ENCODE measurements around the gene BBS2. TPM values are rescaled to one million over a fixed set of nuclear protein-coding genes. Genes with fewer than 3 reads are reported as not detected.

The BBS2 gene
- total and polyA plus RNA-seq, 2 donors = 34.5 to 83.1 TPM

DNA sequence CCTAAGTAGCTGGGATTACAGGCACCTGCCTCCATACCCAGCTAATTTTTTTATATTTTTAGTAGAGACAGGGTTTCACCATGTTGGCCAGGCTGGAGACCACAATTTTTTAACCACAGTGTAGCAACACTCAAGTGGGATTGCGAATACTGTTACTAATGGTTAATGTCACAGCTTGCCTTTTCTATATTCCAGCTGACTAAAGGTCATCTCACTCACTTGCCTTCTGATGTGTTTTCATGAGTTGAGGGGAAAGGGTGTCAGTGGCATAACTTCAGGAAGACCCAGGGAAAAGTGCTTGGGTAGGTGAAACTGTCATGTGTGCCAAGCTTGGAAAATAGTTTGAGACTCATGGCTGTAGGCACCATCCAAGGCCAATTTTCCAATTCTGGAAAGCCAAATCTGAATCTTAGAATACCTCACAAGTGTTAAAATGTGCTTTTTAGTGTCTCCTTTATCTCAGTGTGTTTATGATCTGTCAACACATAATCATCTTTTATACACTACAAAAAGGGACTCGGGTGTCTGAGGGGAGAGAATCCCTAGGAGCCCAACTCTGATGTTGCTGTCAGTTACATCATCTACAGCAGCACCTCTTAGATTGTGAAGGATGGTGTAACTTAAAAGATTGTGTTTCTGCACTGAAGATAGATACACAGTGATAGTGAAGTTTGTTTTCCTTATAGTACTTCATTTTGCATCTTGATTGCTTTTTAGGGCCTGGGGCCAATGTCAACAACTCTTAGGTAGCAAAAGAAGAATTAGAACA is 41.4 kb downstream of the BBS2 start:
- Histone ChIP-seq H3K27ac (ENCODE audit: low read depth) (no peak overlapping the region), H3K4me3 (ENCODE audit: low read depth, low read length) (no peak overlapping the region), H3K36me3 (ENCODE audit: insufficient read depth) (peaks cover 5% of the 10 kb centered on the region), H3K4me1 (ENCODE audit: insufficient read depth) (no peaks in the 10 kb centered on the region)
- 64% methylated on average over 2 of the region's 2 CpGs for WGBS
- DNase-seq (ENCODE audit: extremely low spot score) = no peak

GRCh38 chr16:56477096-56477878 is 42.5 kb downstream of the BBS2 start:
- Histone ChIP-seq H3K4me3 (ENCODE audit: low read depth, low read length) (no peak overlapping the region), H3K36me3 (ENCODE audit: insufficient read depth) (peaks cover 5% of the 10 kb centered on the region), H3K27ac (ENCODE audit: low read depth) (no peak overlapping the region), H3K4me1 (ENCODE audit: insufficient read depth) (no peaks in the 10 kb centered on the region)
- no peak for DNase-seq (ENCODE audit: extremely low spot score)
- WGBS = 89% methylated on average over 2 of the region's 2 CpGs

GRCh38 chr16:56475201-56475600 is 44.6 kb downstream of the BBS2 start:
- Histone ChIP-seq H3K27ac (ENCODE audit: low read depth) (no peak overlapping the region), H3K36me3 (ENCODE audit: insufficient read depth) (peaks cover 10% of the 10 kb centered on the region), H3K4me3 (ENCODE audit: low read depth, low read length) (no peak overlapping the region), H3K4me1 (ENCODE audit: insufficient read depth) (no peaks in the 10 kb centered on the region)
- 86% methylated on average over 2 of the region's 2 CpGs for WGBS
- no peak for DNase-seq (ENCODE audit: extremely low spot score)

DNA sequence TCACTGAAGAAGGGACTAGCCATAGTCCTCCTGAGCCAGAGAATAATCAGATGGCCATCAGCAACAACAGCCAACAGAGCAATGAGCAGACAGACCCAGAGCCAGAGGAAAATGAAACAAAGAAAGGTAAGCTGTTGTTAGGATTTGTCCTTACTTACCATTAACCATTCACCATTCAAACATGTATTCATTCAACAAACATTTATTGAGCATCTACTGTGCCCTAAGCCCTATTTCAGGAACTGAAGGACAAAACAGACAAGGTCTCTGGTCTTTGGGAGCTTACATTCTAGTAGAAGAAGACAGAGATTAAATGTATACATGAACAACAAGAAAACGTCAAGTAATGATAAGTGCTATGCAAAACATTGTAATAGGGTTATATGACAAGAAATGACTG is 49.2 kb downstream of the BBS2 start:
- H3K36me3 ChIP-seq (ENCODE audit: insufficient read depth) = peaks cover 11% of the 10 kb centered on the region
- no peak overlapping the region for H3K27ac ChIP-seq (ENCODE audit: low read depth)
- no peak overlapping the region for H3K4me3 ChIP-seq (ENCODE audit: low read depth, low read length)
- DNase-seq (ENCODE audit: extremely low spot score) = no peak
- WGBS = 90% methylated on average over 1 of the region's 1 CpG
- no peaks in the 10 kb centered on the region for H3K4me1 ChIP-seq (ENCODE audit: insufficient read depth)

GRCh38 chr16:56470232-56470631 is 49.6 kb downstream of the BBS2 start:
- no peak for DNase-seq (ENCODE audit: extremely low spot score)
- peaks cover 11% of the 10 kb centered on the region for H3K36me3 ChIP-seq (ENCODE audit: insufficient read depth)
- no peaks in the 10 kb centered on the region for H3K4me1 ChIP-seq (ENCODE audit: insufficient read depth)
- no peak overlapping the region for H3K4me3 ChIP-seq (ENCODE audit: low read depth, low read length)
- H3K27ac ChIP-seq (ENCODE audit: low read depth) = no peak overlapping the region
- 87% methylated on average over 3 of the region's 3 CpGs for WGBS

GRCh38 chr16:56469748-56470147 is 50.1 kb downstream of the BBS2 start:
- peaks cover 9% of the 10 kb centered on the region for H3K36me3 ChIP-seq (ENCODE audit: insufficient read depth)
- 94% methylated on average over 7 of the region's 7 CpGs for WGBS

DNA sequence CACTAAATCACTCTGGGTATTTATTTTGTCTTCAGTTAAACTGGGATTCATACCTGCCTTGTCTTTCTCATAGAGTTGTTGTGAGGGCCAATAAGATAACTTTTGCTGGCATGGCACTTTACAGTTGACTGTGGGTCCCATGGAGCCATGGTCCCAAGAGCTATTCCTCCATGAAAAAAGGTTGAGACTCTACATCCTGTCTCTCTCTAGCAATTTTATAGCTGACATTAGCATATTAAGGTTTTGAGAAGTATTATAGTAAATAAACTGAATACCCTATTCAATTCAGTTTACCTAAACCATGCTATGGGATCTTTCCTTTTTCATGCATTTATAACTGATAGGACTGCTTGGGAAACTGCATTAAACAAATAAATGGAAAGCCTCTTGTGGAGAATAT is 51.0 kb downstream of the BBS2 start:
- no peak overlapping the region for H3K27ac ChIP-seq (ENCODE audit: low read depth)
- no peaks in the 10 kb centered on the region for H3K4me1 ChIP-seq (ENCODE audit: insufficient read depth)
- peaks cover 8% of the 10 kb centered on the region for H3K36me3 ChIP-seq (ENCODE audit: insufficient read depth)
- DNase-seq (ENCODE audit: extremely low spot score) = no peak
- H3K4me3 ChIP-seq (ENCODE audit: low read depth, low read length) = no peak overlapping the region

More at GRCh38 chr16:56469748-56470147, 50.1 kb downstream of the BBS2 start:
- Histone ChIP-seq H3K27ac (ENCODE audit: low read depth) (no peak overlapping the region), H3K4me3 (ENCODE audit: low read depth, low read length) (no peak overlapping the region), H3K4me1 (ENCODE audit: insufficient read depth) (no peaks in the 10 kb centered on the region)
- DNase-seq (ENCODE audit: extremely low spot score) = no peak

GRCh38 chr16:56466344-56466743 is 53.5 kb downstream of the BBS2 start:
- DNase-seq (ENCODE audit: extremely low spot score) = no peak
- H3K27ac ChIP-seq (ENCODE audit: low read depth) = no peak overlapping the region
- WGBS = over 99% methylated on average over 2 of the region's 2 CpGs
- peaks cover 6% of the 10 kb centered on the region for H3K36me3 ChIP-seq (ENCODE audit: insufficient read depth)
- H3K4me1 ChIP-seq (ENCODE audit: insufficient read depth) = no peaks in the 10 kb centered on the region
- no peak overlapping the region for H3K4me3 ChIP-seq (ENCODE audit: low read depth, low read length)

DNA sequence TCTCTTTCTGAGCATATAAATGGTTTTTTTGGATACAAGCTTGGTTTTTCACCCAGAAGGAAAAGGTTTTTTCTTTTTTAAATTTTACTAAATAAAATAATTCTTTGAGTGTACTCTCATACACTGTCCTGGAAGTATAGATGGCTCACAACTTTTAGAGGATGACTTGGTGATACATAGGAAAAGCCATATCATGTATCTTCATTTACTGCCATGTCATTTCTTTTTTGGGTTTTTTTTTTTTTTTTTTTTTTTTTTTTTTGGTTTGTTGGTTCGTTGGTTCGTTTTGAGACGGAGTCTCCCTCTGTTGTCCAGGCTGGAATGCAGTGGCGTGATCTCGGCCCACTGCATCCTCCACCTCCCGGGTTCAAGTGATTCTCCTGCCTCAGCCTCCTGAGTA is 56.7 kb downstream of the BBS2 start:
- DNase-seq (ENCODE audit: extremely low spot score) = no peak
- no peak overlapping the region for H3K4me3 ChIP-seq (ENCODE audit: low read depth, low read length)
- H3K36me3 ChIP-seq (ENCODE audit: insufficient read depth) = no peaks in the 10 kb centered on the region
- 96% methylated on average over 6 of the region's 6 CpGs for WGBS
- H3K27ac ChIP-seq (ENCODE audit: low read depth) = no peak overlapping the region
- H3K4me1 ChIP-seq (ENCODE audit: insufficient read depth) = no peaks in the 10 kb centered on the region

GRCh38 chr16:56462064-56462796 is 57.6 kb downstream of the BBS2 start:
- no peaks in the 10 kb centered on the region for H3K4me1 ChIP-seq (ENCODE audit: insufficient read depth)
- DNase-seq (ENCODE audit: extremely low spot score) = no peak
- no peaks in the 10 kb centered on the region for H3K36me3 ChIP-seq (ENCODE audit: insufficient read depth)
- 65% methylated on average over 3 of the region's 3 CpGs for WGBS
- no peak overlapping the region for H3K4me3 ChIP-seq (ENCODE audit: low read depth, low read length)
- H3K27ac ChIP-seq (ENCODE audit: low read depth) = no peak overlapping the region

- Histone ChIP-seq H3K4me1 (ENCODE audit: insufficient read depth) (no peaks in the 10 kb centered on the region), H3K36me3 (ENCODE audit: insufficient read depth) (peaks cover 1% of the 10 kb centered on the region), H3K4me3 (ENCODE audit: low read depth, low read length) (no peak overlapping the region), H3K27ac (ENCODE audit: low read depth) (no peak overlapping the region)
- DNase-seq (ENCODE audit: extremely low spot score) = no peak
- 85% methylated on average over 2 of the region's 2 CpGs for WGBS
Observed at GRCh38 chr16:56460101-56460500, 59.7 kb downstream of the BBS2 start.

DNA sequence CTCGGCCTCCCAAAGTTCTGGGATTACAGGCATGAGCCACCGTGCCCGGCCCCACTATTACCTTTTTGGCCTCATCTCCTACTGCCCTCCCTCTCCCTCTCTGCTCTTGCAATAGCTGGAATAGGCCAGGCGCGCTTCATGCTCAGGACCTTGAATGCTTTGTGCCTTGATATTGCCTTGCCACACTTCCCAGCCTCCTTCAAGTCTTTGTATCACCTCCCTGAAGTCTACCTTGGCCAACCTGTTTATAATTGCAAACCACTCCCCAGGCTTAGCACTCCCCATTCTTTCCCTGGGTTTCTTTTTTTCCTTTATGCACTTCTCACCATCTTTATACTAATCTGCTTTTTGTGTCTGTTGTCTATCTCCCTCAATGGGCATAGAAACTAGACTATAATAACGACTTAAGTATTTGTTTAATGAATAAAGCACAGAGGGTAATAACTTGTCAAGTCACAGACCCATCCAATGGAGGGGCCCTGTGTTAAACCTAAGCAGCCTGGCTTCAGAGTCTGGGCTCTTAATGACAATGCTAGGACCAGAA is 61.8 kb downstream of the BBS2 start:
- 93% methylated on average over 6 of the region's 6 CpGs for WGBS
- Histone ChIP-seq H3K4me3 (ENCODE audit: low read depth, low read length) (no peak overlapping the region), H3K36me3 (ENCODE audit: insufficient read depth) (peaks cover 4% of the 10 kb centered on the region), H3K27ac (ENCODE audit: low read depth) (no peak overlapping the region), H3K4me1 (ENCODE audit: insufficient read depth) (no peaks in the 10 kb centered on the region)
- DNase-seq (ENCODE audit: extremely low spot score) = no peak

DNA sequence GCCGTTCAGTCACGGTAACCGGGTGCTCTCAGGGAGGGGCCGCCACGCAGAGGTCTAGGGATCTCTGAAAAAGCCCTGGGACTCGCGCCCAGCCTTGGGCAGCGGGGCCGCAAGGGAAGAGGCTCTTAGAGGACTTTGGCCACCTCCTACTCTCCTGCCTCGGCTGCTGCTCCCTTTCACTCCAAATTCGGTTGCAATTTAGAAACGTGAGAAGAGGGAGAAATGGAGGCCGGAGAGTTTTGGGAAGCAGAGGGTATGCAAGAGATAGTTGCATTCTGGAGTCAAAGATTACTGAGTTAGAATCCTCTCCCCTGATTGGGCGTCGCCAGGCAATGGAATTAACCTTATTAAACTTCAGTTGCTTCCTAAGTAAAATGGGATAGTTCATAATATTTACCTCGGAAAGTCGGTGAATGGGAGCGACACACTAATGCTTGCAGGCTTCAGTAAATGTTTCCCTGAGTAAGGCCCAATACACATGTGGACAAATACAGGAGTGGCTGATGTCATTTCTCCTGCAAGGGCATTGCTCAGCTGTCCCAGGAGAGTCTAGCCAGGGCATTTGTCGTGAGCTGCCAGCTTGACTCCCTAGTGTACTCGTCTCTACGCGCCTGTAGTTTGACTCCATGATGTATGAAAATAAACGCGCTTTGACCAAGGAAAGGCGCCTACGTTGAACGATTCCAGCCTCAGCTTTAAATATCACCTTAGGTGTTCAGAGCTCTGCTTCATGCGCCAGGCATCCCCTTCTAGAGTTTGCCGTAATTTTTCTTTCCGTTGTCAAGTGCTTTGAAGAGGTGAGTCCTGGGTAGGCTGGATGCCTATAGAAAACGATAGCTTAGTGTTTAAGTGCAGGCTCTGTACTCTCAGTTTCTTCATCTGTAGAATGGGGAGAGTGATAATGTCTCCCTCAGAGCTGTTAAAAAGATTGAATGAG is 67.8 kb downstream of the BBS2 start:
- Histone ChIP-seq H3K4me3 (ENCODE audit: low read depth, low read length) (peak overlapping the region; percentile 57), H3K27ac (ENCODE audit: low read depth) (no peak overlapping the region), H3K4me1 (ENCODE audit: insufficient read depth) (peaks cover 3% of the 10 kb centered on the region), H3K36me3 (ENCODE audit: insufficient read depth) (peaks cover 4% of the 10 kb centered on the region)
- DNase-seq (ENCODE audit: extremely low spot score) = no peak
- 6% methylated on average over 31 of the region's 31 CpGs for WGBS

All from urinary bladder (tissue), 4 donors.